Measurements from ENCODE around the gene ITPKA.

The ITPKA gene

GRCh38 chr15:41511899-41512369 is 18.3 kb downstream of the ITPKA start:
- peak; percentile 50 for DNase-seq

- DNase-seq = no peak
These were observed 18.9 kb downstream of the ITPKA start for GRCh38 chr15:41512512-41512939.

DNA sequence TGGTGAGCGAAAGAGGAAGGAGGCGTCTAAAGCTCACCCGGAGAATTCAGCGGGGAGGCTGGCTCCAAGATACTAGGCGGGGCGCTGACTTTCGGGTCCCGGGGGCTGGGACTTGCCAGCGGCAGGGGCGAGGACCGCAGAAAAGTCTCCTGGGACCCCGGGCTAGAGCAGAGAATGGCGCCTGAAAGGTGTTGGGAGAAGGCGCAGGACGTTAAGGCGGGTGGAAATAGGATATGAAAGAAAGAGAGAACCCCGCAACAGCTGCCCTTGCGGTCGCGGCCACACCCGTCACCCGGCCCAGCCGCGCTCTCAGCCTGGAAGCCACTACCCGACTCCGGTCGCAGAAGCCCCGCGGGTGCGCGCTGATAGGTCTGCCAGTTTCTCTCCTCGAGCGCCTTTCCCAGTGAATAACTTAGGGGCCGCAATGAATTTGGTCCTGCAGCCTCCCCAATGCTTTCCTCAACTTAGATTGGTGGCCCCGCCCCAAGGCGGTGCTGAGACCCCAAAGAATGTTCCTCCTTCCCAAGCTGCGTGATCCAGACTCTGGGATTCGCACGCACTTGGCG is 19.3 kb downstream of the ITPKA start:
- DNase-seq = peak; percentile 63

- DNase-seq = peak; percentile 41
These were observed 20.0 kb downstream of the ITPKA start, which contains the start of gene LTK for GRCh38 chr15:41513506-41514227. LTK (minus strand) TSS chr15:41513827; CDS start chr15:41513709, 118 bp downstream.

DNA sequence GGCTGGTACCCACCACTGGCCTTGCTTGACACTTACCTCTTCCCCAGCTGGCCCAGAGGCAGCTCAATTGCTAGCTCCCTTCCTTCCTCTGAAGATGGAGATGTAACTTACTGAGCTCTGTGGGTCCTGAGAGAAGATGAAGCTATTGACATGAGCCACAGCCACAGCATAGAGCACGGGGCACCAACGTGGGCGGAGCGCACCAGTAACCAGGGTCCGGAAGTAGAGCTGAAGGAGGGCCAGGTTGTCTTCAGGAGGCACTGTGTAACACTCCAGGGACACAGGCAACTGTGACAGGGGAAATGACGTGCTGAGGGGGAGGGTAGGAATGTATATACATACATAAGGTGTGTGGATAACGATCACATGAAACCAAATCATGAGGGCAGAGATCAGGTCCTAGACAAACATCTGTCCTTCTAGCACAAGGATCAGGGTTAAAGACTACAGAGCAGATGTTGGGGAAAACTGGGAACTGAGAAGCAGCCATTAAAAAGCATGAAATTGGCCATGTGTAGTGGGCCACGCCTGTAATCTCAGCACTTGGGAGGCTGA is 24.3 kb downstream of the ITPKA start:
- no peak for DNase-seq

GRCh38 chr15:41520636-41521035 is 27.0 kb downstream of the ITPKA start:
- no peak for DNase-seq

GRCh38 chr15:41521614-41522013 is 27.9 kb downstream of the ITPKA start:
- DNase-seq = no peak

GRCh38 chr15:41523097-41523496 is 29.4 kb downstream of the ITPKA start:
- DNase-seq = no peak

- DNase-seq = no peak
These were observed 36.8 kb downstream of the ITPKA start for GRCh38 chr15:41530363-41530956.

GRCh38 chr15:41535544-41535943 is 41.9 kb downstream of the ITPKA start:
- no peak for DNase-seq

DNA sequence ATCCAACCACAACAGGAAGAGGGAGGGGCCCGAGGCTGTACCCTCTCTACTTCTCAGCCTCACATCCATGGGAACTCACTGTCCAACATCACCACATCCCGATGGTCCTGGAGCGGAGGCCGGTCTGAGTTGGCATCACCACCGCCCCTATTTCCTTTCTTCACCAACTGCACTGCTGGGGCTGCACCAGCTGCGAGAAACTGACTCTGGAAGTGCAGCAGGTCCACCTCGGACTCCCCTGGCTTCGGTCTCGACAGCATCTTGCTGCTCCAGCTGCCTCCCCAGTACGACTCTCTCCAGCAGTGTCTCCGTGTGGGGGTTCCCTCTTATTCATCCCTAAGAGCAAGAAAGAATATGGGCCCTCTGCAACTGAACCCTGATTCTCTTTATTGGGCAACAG is 43.2 kb downstream of the ITPKA start:
- DNase-seq = no peak

GRCh38 chr15:41543521-41543870 is 49.8 kb downstream of the ITPKA start:
- no peak for DNase-seq

GRCh38 chr15:41544650-41545015 is 51.0 kb downstream of the ITPKA start:
- DNase-seq = no peak

- DNase-seq = no peak
These were observed 51.5 kb downstream of the ITPKA start for GRCh38 chr15:41545218-41545617.

GRCh38 chr15:41546851-41547786 is 53.4 kb downstream of the ITPKA start:
- no peak for DNase-seq

DNA sequence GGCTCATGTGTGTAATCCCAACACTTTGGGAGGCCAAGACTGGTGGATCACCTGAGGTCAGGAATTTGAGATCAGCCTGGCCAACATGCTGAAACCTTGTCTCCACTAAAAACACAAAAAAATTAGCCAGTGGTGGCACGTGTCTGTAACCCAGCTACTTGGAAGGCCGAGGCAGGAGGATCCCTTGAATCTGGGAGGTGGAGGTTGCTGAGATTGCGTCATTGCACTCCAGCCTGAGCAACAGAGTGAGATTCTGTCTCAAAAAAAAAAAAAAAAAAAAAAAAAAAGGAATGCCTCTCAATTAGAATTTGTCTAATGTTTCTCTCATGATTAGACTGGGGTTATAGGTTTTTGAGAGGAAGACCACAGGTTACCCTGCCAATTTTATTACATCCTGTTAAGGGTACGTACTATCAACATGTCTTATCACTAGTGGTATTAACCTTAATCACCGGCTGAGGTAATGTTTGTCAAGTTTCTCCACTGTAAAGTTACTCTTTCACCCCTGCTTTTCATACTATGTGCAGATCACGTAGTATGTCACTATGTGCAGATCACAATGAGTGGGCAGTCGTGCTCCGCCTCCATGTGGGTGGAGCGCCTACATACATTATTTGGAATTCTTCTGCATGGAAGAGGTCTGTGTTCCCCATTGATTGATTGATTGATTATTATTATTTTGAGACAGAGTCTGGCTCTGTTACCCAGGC is 56.5 kb downstream of the ITPKA start:
- DNase-seq = no peak

Data from eye (tissue), 1 donor.